Mesendoderm (in vitro differentiated cells): ENCODE results near the gene BUB1B.

Experiments
- DNase-seq: peaks from one replicate; pipeline ENCODE4 v3.0.0; 2013
- H2AK5ac ChIP-seq: 2 replicates; pipeline ENCODE4 v1.6.1; 2013; ENCODE audit warnings: low read length, inconsistent platforms
- H2BK120ac ChIP-seq: 2 replicates; pipeline ENCODE4 v1.6.1; 2013; ENCODE audit warnings: low read depth, mild to moderate bottlenecking, low read length, moderate library complexity, mixed read lengths
- H2BK15ac ChIP-seq: replicated peaks from 2 replicates; pipeline ENCODE4 v1.6.1; 2013; ENCODE audit warnings: low read depth, mild to moderate bottlenecking, moderate library complexity
- H2BK5ac ChIP-seq: 2 replicates; pipeline ENCODE4 v1.6.1; 2013; ENCODE audit warnings: low read length, inconsistent platforms
- H3K18ac ChIP-seq: 2 replicates; pipeline ENCODE4 v1.6.1; 2013; ENCODE audit warnings: mild to moderate bottlenecking, low read length, mixed read lengths
- H3K23ac ChIP-seq: one replicate; pipeline ENCODE4 v1.6.1; 2013; ENCODE audit warnings: low read length
- H3K27ac ChIP-seq: 2 replicates; pipeline ENCODE4 v1.5.1; 2013; ENCODE audit warnings: low read depth, mild to moderate bottlenecking, inconsistent platforms, low read length, moderate library complexity
- H3K27me3 ChIP-seq: 2 replicates; pipeline ENCODE4 v1.6.1; 2013; ENCODE audit warnings: low read length, control low read depth, mild to moderate bottlenecking, inconsistent platforms; ENCODE audit not compliant: insufficient read depth, poor library complexity
- H3K36me3 ChIP-seq: 2 replicates; pipeline ENCODE4 v1.6.1; 2013; ENCODE audit warnings: low read length, inconsistent platforms; ENCODE audit not compliant: control insufficient read depth, insufficient read depth
- H3K4ac ChIP-seq: one replicate; pipeline ENCODE4 v1.6.1; 2013; ENCODE audit warnings: low read depth, mild to moderate bottlenecking, low read length, moderate library complexity
- H3K4me1 ChIP-seq: 2 replicates; pipeline ENCODE4 v1.6.1; 2013; ENCODE audit warnings: low read depth, low read length, inconsistent platforms; ENCODE audit not compliant: control insufficient read depth
- H3K4me2 ChIP-seq: 2 replicates; pipeline ENCODE4 v1.6.1; 2013; ENCODE audit warnings: low read length
- H3K4me3 ChIP-seq: 2 replicates; pipeline ENCODE4 v1.5.1; 2013; ENCODE audit warnings: mild to moderate bottlenecking, low read length
- H3K56ac ChIP-seq: one replicate; pipeline ENCODE4 v1.6.1; 2013; ENCODE audit warnings: low read length
- H3K79me1 ChIP-seq: 2 replicates; pipeline ENCODE4 v1.6.1; 2013; ENCODE audit warnings: low read length, inconsistent platforms
- H3K79me2 ChIP-seq: 2 replicates; pipeline ENCODE4 v1.6.1; 2013; ENCODE audit warnings: mild to moderate bottlenecking, low read length; ENCODE audit not compliant: control insufficient read depth, insufficient read depth
- H3K9ac ChIP-seq: 2 replicates; pipeline ENCODE4 v1.6.1; 2013; ENCODE audit warnings: low read length, inconsistent platforms
- H4K5ac ChIP-seq: one replicate; pipeline ENCODE4 v1.6.1; 2013; ENCODE audit warnings: low read length
- H4K8ac ChIP-seq: one replicate; pipeline ENCODE4 v1.6.1; 2013; ENCODE audit warnings: low read depth, mild to moderate bottlenecking, control low read depth, low read length, moderate library complexity
- WGBS: extraction: QIAGEN DNeasy Blood & Tissue Kit; methylation state at CpG from one replicate; pipeline ENCODE4 v1.1.7; 2013; ENCODE audit warnings: low lambda C conversion rate, missing lambda C conversion rate; ENCODE audit not compliant: insufficient coverage; ENCODE audit errors: extremely low coverage; 5-methylcytosine and 5-hydroxymethylcytosine counted together

Gene BUB1B

DNA sequence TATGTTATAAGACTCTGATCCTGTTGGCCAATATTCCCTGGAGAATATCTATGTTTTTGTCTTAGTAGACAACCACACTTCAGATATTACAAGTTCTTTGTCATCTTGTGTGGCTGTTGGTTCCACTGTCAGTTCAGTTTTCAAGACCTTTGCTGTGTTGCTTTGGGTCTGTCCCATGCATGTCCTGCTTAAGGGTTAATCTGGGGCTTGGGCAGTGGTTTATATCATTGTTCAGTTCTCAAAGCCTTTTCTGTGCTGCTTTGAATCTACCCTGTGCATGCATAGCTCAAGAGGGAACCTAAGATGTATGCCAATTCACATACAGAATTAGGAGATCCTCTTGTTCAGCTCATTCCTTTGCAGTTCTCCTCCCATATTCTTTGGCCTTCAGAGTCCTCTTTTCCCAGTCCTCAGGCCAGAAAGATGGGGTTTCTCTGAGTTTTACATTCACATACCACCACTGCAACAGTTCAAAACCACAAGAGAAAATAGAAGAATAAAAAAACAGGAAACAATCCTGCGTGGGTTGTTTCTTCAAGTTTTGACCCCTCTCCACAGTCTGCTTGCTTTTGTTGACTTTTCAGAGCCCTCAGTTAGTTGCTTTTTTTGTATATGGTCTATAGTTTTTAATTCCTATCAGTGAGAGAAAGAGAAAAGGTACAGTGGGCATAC lies 21.6 kb downstream of the BUB1B start:
- DNase-seq: no peak
- no peaks in the 10 kb centered on the region for H3K4me1 ChIP-seq
- H3K27me3 ChIP-seq: no peaks in the 10 kb centered on the region
- H2AK5ac ChIP-seq: no peak overlapping the region
- no peak overlapping the region for H3K4ac ChIP-seq
- no peak overlapping the region for H3K18ac ChIP-seq
- H4K8ac ChIP-seq: no peak overlapping the region
- no peak overlapping the region for H2BK15ac ChIP-seq
- H3K23ac ChIP-seq: no peak overlapping the region
- no peak overlapping the region for H3K4me3 ChIP-seq
- H3K36me3 ChIP-seq: peaks cover 8% of the 10 kb centered on the region
- no peak overlapping the region for H3K9ac ChIP-seq
- no peak overlapping the region for H3K4me2 ChIP-seq
- no peak overlapping the region for H3K56ac ChIP-seq
- no peak overlapping the region for H3K27ac ChIP-seq
- H3K79me1 ChIP-seq: peaks cover 3% of the 10 kb centered on the region
- WGBS: no CpG with 5 or more reads among the region's 1 CpG
- no peaks in the 10 kb centered on the region for H3K79me2 ChIP-seq
- no peak overlapping the region for H2BK5ac ChIP-seq
- H2BK120ac ChIP-seq: no peak overlapping the region
- no peak overlapping the region for H4K5ac ChIP-seq

DNA sequence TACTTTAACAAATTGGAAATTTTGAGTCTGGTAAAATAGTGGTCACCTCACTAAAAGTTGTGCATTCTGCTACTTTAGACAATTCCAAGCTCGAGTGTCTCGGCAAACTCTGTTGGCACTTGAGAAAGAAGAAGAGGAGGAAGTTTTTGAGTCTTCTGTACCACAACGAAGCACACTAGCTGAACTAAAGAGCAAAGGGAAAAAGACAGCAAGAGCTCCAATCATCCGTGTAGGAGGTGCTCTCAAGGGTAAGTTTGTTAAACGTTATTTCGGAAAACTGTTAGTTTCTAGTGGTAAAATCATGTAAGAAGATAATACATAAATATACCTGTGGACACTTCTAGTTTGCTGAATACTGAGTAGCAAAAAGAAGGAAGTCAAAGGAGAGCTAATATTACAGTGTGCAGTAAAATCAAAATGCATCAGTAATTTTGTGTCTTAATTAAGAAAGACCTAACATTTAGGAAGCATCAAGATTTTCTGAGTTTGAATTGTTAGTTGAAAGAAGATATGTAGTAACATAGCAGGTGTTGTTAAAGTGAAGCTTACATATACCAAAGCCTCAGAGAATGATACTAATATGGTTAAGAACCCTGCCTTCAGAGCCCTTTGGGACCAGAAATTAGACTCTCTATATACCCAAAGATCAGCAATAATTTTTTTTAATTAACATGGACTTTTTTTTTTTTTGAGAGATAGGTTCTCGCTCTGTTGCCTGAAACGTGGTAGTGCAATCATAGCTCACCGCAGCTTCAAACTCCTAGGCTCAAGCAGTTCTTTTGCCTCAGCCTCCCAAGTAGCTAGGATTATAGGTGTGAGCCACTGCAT lies 23.0 kb downstream of the BUB1B start:
- Histone ChIP-seq H3K18ac (no peak overlapping the region), H3K79me2 (no peaks in the 10 kb centered on the region), H2BK5ac (no peak overlapping the region), H3K27me3 (no peaks in the 10 kb centered on the region), H3K9ac (no peak overlapping the region), H2BK15ac (no peak overlapping the region), H3K4me2 (no peak overlapping the region), H2AK5ac (no peak overlapping the region), H2BK120ac (no peak overlapping the region), H3K27ac (no peak overlapping the region), H4K5ac (no peak overlapping the region), H3K56ac (no peak overlapping the region), H3K23ac (no peak overlapping the region), H3K79me1 (peaks cover 3% of the 10 kb centered on the region), H3K4me3 (no peak overlapping the region), H3K36me3 (peaks cover 8% of the 10 kb centered on the region), H3K4me1 (no peaks in the 10 kb centered on the region), H3K4ac (no peak overlapping the region), H4K8ac (no peak overlapping the region)
- no CpG with 5 or more reads among the region's 9 CpGs for WGBS
- no peak for DNase-seq

DNA sequence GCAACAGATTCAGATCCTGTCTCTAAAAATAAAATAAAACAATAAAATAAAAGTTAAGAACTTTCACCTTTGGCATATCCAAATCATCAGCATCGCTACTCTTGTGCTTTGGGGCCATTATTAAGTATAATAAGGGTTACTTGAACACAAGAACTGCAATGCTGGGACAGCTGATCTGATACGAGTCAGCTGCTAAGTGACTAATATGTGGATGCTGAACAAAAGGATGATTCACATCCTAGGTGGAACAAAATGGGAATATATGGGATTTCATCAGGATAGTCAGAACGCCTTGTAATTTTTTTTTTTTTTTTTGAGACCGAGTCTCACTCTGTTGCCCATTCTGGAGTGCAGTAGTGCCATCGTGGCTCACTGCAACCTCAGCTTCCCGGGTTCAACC lies 29.7 kb downstream of the BUB1B start:
- Histone ChIP-seq H2BK5ac (no peak overlapping the region), H2AK5ac (no peak overlapping the region), H3K4me2 (no peak overlapping the region), H4K5ac (no peak overlapping the region), H4K8ac (no peak overlapping the region), H3K18ac (no peak overlapping the region), H3K9ac (no peak overlapping the region), H3K79me1 (no peaks in the 10 kb centered on the region), H3K27me3 (no peaks in the 10 kb centered on the region), H3K23ac (no peak overlapping the region), H3K27ac (no peak overlapping the region), H3K4me1 (no peaks in the 10 kb centered on the region), H2BK15ac (no peak overlapping the region), H3K4me3 (no peak overlapping the region), H3K79me2 (peaks cover 2% of the 10 kb centered on the region), H3K56ac (no peak overlapping the region), H3K4ac (no peak overlapping the region), H2BK120ac (no peak overlapping the region), H3K36me3 (peaks cover 5% of the 10 kb centered on the region)
- no peak for DNase-seq
- no CpG with 5 or more reads among the region's 6 CpGs for WGBS

DNA sequence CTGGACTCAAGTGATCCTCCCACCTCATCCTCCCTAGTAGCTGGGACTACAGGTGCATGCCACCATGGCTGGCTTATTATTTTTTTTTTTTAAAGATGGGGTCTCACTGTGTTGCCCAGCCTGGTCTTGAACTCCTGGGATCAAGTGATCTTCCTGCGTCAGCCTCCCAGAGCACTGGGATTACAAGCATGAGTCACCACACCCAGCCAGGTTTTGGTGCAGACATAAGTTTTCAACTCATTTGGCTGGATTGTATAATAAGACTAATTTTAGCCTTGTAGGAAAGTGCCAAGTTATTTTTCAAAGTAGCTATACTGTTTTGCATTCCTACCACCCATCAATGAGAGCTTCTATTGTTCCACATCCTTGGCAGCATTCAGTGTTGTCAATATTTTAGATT lies 32.1 kb downstream of the BUB1B start:
- no peak overlapping the region for H4K8ac ChIP-seq
- no peak overlapping the region for H2AK5ac ChIP-seq
- H3K23ac ChIP-seq: no peak overlapping the region
- H3K27ac ChIP-seq: no peak overlapping the region
- no CpG with 5 or more reads among the region's 1 CpG for WGBS
- H2BK120ac ChIP-seq: no peak overlapping the region
- peaks cover 3% of the 10 kb centered on the region for H3K36me3 ChIP-seq
- no peaks in the 10 kb centered on the region for H3K79me1 ChIP-seq
- H3K4ac ChIP-seq: no peak overlapping the region
- no peak overlapping the region for H3K18ac ChIP-seq
- peaks cover 2% of the 10 kb centered on the region for H3K79me2 ChIP-seq
- H3K4me2 ChIP-seq: no peak overlapping the region
- no peak for DNase-seq
- no peak overlapping the region for H2BK5ac ChIP-seq
- no peak overlapping the region for H3K9ac ChIP-seq
- H3K4me3 ChIP-seq: no peak overlapping the region
- no peak overlapping the region for H4K5ac ChIP-seq
- no peak overlapping the region for H3K56ac ChIP-seq
- no peak overlapping the region for H2BK15ac ChIP-seq
- no peaks in the 10 kb centered on the region for H3K27me3 ChIP-seq
- no peaks in the 10 kb centered on the region for H3K4me1 ChIP-seq

DNA sequence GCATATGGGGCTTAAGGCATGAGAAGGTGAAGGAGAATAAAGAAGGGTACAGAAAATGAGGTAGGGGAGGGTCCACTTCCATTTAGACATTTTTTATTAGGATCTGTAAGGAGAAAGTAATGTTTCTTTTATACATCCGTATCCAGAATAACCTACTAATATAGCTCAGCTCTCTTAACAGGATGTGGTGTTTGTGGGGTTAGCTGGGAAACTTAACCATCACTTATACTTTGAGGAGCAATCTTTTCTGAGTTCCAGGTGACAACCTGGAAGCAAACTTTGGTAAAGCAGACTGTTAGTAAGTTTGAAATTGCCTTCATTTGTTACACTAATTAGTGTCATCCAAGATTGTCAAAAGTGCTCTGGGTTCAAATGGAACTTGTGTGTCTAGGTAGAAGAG lies 36.6 kb downstream of the BUB1B start:
- Histone ChIP-seq H3K4me2 (no peak overlapping the region), H3K79me1 (no peaks in the 10 kb centered on the region), H3K79me2 (peaks cover 2% of the 10 kb centered on the region), H3K4me3 (no peak overlapping the region), H2AK5ac (no peak overlapping the region), H3K56ac (no peak overlapping the region), H3K4ac (no peak overlapping the region), H3K18ac (no peak overlapping the region), H2BK5ac (no peak overlapping the region), H2BK15ac (no peak overlapping the region), H3K23ac (no peak overlapping the region), H3K4me1 (no peaks in the 10 kb centered on the region), H3K27ac (no peak overlapping the region), H2BK120ac (no peak overlapping the region), H3K9ac (no peak overlapping the region), H4K8ac (no peak overlapping the region), H3K27me3 (no peaks in the 10 kb centered on the region), H3K36me3 (peaks cover 8% of the 10 kb centered on the region), H4K5ac (no peak overlapping the region)
- DNase-seq: no peak
- no CpG with 5 or more reads among the region's 1 CpG for WGBS
